NK-92 (cell line): Measurements from ENCODE around the gene NDUFA1.
"Not testable (repeated sequence)": the region's sequence is repeated elsewhere in the genome, so short reads cannot be mapped to it uniquely, and the experiment has no call there.

Experiments used
- DNase-seq: peaks from one replicate; lab custom pipeline; 2025; ENCODE audit not compliant: unreplicated experiment; lab: John Stamatoyannopoulos, UW

Gene NDUFA1

DNA sequence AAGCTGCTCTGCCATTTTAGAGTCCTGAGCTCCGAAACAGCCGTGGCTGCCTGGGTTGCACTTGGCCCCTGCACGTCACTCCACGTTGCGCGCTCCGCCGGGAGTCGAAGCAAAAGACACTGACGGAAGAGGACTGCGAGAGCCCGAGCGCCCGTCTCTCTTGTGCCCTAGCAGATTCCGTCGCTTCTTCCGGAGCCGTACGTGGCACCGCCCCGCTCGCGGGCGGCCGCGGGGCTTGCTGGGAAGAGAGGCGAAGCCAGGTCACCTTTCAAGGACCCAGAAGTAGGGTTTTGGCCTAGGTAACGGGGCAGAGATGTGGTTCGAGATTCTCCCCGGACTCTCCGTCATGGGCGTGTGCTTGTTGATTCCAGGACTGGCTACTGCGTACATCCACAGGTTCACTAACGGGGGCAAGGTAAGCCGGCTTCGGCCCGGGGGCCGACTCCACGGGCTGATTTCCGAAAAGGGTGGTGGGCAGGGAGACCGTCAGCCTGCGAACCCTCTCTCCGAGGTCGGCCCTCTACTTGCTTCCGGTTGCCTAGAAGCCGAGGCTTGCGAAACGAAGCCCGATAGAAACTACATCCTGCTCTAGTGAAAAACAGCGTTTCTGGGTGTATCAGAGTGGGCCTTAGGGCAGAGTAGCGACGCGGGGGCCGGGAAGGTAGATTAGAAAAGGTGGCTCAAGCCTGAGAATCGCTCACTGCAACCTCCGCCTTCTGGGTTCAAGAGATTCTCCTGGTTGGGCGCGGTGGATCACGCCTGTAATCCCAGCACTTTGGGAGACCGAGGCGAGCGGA is at the start of gene NDUFA1, which contains the start of gene RNF113A:
NDUFA1 (plus strand) TSS at position 234 of the 797 bp plus-strand sequence; CDS start at position 314, 80 bp downstream.
RNF113A (minus strand) TSS at position 135 of the 797 bp plus-strand sequence; CDS start at position 15, 120 bp downstream.
- DNase-seq: peak; percentile 4

DNA sequence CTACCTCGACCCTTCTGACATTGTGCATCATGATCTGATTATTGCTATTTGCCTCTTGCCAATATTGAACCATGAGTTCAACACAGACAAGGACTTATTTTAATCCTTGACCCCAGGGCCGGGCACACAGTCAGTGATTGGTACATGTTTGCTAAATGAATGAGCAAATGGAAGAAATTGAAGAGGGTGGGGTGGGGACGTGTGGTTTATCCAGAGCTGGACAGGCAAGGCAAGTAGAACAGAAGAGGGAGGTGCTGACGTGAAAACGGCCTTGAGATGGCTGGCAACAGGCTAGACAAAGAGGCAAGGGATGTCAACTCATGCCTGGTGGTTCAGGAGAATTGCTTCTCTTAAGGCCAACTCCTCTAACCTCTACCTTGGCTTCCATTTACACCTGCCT is 47.4 kb upstream of the NDUFA1 start:
- not testable (repeated sequence) for DNase-seq

DNA sequence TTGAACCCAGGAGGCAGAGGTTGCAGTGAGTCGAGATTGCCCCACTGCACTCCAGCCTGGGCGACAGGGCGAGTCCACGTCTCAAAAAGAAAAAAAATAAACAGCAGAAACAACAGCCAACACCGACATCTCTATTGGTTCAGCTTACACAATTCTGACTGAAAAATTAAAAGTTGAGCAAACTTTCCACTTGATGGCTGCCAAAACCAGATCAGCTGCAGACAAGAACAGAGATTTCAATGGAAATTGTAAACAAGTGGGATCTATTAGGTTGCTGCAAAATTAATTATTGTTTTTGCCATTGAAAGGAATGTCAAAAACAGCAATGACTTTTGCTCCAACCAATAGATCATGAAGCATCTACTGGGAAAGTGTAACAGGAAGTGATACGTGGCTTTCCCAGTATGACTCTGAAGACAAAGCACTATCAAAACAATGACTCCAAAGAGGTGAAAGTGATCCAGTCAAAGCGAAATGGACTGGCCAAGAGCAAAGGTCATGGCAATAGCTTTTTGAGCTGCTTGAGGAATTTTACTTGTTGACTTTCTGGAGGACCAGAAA is 45.2 kb upstream of the NDUFA1 start:
- DNase-seq: no peak

DNA sequence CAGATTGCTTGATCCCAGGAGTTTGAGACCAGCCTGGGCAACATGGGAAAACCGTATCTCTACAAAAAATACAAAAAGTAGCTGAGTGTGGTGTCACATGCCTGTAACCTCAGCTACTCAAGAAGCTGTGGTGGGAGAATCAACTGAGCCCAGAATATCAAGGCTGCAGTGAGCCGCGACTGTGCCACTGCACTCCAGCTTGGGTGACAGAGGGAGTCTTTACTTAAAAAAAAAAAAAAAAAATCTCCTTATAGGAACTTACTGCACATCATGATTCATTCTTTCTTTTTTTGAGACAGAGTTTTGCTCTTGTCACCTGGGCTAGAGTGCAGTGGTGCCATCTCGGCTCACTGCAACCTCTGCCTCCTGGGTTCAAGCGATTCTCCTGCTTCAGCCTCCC is 43.2 kb upstream of the NDUFA1 start:
- no peak for DNase-seq

DNA sequence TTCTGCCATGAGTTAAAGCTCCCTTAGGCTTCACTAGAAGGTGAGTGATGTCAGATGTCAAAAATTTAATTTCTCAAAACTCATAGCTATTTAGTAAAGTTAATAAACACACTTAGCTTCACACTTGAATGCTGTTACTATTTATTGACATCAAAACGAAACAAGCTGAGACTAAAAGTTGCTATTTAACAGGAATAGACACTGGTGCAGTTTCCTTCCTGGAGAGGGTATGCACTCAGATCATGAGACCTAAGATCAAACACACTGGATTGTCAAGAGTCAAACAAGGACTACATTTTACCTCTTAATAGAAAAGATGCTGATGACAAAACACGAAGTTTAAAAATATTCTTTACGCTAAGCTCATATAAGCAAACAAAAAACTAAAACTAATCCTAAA is 37.7 kb upstream of the NDUFA1 start:
- no peak for DNase-seq

DNA sequence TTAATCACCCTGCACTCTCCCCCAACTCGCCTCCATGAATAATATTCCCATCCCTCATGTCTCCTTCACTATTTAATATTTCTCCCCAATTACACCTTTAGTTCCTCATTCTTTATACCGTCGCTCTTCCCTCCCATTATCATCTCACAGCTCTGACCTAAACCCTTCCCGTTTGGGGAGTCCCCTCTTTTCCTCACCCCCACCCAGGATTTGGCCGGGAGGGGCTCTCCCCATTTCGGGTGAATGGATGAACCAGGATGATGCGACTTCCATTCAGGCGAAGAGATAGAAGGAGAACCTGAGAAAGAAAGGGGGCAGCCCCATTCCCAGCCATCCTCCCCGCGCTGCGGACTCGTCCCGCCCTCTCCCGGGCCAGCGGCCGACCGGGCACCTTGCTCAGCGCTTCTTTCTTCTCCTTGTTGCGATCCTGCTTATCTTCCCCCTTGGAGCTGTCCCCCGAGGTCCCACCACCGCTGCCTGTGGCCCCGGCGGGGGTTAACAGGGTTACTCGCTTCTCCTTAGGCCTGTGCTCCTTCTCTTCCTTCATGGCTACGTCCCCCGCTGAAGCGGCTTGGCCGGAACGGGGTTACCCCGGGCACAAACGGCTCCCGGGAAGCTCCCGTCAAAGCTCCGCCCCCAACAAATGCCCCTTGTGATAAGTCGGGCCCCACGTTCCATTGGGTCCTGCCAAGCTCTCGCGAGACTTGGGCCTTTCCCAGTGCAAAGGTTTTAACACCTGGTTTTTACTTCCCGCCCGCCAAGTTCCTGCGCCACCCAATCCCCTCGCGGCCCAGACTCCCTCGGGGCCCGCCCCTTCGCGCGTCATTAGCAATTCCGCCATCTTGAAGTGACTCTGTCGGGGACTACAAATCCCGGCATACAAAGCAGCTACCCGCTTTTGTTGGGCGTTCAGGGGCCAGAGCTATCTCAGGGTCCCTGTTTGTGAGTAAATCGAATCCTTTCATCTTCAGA is 19.0 kb upstream of the NDUFA1 start, which contains the start of gene UPF3B:
UPF3B (minus strand) TSS at position 582 of the 972 bp plus-strand sequence; CDS start at position 547, 35 bp downstream.
- DNase-seq: peak; percentile 71

DNA sequence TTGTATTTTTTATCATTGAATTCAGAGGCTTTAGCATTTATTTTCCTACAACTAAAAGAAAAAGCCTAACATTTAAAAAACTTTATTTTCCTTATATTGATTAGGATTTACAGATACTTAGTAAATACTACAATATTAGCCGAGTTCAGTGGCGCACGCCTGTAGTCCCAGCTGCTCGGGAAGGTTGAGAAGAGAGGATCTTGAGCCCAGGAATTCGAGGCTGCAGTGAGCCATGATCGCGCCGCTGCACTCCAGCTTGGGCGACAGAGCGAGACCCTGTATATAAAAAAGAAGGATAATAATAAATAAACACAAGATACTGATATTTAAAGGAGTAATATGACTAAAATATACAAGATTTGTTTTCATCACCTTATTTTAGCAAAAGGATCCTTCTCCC is 18.2 kb upstream of the NDUFA1 start:
- no peak for DNase-seq

DNA sequence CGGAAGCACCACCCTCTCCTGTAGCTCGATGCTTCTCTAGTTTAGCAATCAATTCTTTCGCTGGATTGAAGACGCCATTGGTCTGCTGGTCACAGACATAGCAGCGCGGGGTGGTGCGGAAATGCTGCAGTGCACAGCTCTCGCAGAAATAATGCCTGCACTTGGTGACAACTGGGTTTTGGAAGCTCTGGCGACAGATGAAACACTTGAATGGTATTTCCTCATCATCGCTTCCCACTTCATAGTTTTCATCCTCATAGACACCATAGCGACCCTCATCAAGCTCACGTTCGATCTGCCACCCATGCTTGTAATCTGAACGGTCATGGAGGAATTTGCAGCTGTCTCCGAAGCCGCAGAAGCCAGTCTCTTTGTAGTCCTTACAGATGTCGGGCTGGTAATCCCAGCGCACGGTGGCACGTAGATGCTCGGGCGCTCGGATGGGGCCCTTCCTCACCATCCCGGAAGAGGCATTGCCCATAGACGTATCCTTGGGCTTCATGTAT is 953 bp upstream of the NDUFA1 start:
- no peak for DNase-seq

DNA sequence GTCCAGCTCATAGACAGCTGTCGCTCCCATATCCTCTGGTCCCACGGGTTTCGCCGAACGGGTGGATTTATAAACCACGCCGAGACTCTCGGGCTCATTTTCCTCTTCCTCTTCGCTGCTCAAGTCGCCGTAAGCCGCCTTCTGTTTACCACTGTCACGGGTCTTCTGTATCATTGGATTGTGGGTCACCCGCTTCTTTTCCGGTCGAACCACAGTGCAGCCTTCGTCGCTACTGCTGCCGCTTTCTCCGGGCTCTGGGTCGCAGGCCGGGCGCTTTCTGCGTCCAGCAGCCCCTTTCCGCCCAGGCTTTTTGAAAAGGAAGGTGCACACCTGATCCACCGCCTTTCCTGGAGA is 410 bp upstream of the NDUFA1 start:
- DNase-seq: no peak

DNA sequence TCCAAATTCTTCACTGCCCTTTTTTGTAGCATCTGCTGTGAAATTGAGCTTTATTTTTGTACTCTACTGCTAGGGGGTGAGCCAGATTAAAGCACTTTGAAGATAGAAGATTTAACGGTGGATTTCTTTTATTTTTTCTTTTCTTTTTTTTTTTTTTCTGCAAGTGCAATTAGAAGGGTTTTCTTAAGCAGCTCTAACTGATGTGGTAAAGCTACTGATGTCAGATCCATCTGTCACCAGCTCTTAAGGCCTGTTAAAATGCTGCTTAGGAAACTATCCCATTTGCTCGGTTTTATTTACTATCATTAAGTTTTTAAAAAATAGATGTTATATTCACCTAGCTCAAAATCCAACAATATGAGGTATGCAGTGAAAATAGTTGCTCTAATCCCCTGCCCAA is 7.1 kb downstream of the NDUFA1 start:
- no peak for DNase-seq

DNA sequence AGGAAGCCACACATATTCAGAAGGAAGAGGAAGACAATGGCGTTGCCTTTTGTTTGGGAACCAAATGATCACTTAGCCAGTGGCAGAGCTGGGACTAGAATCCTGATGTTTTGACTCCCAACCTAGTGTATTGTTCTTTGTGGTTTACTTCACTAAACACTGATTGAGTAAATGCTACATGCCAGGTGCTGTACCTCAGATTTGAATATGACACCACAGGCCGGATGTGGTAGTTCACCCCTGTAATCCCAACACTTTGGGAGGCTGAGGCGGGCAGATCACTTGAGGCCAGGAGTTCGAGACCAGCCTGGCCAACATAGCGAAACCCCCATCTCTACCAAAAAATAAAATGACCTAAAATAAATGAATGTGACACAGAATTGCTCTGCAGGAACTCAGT is 8.4 kb downstream of the NDUFA1 start:
- DNase-seq: no peak

DNA sequence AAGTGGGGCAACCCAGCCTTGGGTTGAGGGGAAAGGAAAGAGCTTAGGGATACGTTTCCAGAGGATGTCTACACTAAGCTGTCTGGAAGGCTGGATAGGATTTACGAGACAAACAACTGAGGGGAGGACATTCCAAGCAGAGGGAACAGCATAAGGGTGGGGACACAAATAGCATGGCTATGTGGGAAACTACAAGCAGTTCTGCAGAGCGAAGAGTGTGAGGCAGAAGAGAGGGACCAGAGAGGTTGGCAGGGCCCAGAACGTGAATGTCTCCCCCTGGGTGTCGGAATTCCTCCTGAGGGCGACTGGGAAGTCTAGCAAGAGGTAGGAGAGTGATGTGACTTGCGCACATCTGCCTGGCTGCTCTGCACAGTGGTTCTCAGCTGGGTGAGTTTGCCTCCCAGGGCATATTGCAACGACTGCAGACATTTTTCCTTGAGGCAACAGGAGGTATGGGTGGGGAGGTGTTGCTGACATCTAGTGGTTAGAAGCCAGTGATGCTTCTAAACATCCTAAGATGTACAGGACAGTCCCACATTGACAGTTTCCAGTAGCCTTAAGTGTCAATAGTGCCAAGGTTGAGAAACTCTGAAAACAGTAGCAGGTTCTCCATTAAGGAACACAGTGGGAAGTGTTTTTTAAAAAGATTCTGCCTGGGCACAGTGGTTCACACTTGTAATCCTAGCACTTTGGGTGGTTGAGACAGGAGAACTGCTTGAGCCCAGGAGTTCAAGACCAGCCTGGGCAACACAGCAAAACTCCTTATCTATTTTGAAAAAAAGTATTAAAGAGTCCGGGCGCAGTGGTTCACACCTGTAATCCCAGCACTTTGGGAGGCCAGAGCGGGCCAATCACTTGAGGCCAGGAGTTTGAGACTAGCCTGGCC is 9.2 kb downstream of the NDUFA1 start:
- no peak for DNase-seq

DNA sequence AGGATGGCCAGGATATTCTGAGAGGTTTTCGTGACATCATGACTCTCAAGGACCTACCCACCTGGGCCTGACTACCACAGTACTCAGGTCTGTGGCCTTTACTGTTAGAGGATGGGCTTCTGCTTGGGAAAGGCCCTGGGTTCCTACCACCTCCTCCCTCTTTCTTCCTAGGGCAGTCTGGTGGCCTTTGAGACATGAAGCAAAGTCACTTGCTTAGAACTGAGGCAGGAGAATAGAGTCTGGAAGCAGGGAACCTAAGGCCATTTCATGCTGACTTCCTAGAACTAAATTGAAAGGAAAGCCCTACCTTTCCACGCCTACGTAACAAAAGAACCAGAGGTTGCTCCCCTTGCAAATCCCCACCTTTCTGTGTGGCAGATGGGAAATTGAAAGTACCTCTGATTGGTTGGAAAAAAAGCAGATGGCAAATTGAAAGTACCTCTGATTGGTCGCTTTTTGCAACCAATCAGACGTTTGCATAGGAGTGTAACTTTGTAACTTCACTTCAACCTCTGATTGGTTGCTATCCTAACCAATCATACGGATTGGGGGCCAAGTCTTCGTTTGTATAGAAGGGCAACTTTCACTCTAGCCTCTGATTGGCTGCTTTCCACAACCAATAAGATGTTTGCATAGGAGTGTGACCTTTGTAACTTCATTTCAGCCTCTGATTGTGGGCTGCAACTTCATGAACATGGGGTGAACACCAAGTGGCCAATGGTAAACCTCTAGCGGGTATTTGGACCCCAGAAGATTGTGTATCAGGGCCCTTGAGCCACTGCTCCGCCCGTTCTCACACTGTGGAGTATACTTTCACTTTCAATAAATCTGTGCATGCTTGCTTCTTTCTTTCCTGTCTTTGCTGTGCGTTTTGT is 14.2 kb downstream of the NDUFA1 start:
- no peak for DNase-seq

DNA sequence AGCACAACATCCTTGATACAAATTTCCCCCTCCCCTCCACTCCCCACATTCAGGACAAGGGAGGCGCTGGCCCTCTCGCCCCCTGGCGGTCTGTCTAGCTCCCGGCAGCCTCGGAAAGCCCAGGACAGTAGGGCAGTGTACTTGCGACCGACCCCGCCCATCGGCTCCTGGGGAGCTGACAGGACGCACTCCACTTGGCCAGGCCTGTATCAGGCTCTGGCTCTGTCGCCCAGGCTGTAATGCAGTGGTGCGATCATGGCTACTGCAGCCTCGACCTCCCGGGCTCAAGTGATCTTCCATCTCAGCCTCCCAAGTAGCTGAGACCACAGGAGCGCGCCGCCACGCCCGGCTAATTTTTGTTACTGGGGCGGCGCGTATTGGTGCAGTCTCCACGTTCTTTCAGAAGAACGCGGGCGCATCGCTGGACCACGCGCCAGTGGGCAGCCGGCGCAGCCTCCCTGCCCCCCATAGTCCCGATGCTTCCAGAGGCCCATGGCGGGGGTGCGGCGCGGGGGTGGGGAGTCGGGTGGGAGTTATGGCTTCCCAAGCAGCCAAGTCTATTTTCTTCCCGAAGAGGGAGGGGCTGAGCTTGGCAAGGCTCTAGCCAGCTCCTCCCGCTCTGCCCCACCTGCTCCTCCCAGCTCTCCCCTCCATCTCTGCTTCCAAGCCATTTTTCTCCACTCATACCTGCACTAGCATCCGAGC is 16.2 kb downstream of the NDUFA1 start:
- no peak for DNase-seq

DNA sequence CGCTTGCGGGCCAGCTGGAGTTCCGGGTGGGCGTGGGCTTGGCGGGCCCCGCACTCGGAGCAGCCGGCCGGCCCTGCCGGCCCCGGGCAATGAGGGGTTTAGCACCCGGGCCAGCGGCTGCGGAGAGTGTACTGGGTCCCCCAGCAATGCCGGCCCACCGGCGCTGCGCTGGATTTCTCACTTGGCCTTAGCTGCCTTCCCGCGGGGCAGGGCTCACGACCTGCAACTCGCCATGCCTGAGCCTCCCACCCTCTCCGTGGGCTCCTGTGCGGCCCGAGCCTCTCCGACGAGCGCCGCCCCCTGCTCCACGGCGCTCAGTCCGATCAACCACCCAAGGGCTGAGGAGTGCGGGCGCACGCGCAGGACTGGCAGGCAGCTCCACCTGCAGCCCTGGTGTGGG is 19.0 kb downstream of the NDUFA1 start:
- DNase-seq: not testable (repeated sequence)

DNA sequence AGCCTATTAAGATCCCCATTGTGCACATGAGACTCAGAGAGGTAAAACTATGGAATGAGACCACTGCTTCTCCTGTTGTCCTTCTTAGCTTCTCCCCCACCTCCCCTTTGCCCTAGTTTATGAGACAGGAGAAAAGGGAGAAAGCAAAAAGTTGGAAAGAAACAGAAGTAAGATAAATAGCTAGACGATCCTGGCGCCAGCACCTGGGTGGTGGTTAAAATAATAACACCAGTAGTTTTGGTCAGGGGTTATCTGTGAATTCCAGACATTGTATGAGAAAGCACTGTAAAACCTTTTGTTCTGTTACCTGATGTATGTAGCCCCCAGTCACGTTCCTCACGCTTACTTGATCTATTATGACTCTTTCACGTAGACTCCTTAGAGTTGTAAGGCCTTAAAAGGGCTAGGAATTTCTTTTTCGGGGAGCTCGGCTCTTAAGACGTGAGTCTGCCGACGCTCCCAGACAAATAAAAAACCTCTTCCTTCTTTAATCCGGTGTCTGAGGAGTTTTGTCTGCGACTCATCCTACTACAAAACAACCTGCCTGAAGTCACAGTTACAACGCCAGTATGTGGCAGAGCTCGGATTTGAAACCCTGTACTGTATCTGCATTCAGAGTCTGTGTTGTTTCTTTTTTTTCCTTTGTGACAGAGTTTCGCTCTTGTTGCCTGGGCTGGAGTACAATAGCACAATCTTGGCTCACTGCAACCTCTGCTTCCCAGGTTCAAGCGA is 20.5 kb downstream of the NDUFA1 start:
- not testable (repeated sequence) for DNase-seq

DNA sequence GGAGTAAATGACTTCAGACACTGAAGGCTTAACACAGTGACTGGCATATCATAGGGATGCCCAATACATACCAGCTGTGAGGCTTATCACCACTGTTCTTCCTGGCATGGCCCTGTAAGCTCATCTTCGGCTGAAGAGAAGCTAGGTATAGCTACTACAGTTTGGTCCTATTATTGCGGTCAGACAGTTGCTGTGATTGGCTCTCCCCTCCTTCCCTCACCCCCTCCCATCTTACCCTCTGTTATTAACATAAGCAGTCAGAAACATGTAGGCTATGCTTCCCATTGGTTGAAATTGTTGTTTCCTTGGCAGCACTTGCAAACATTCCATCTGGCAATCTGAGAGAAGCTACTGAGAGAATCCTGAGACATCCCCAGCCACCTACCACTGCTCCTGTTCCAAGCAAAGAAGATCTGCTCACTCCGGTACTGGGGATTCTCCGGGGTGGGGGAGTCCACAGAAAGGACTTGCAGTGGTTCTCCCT is 24.3 kb downstream of the NDUFA1 start, which contains the start of gene AKAP14:
AKAP14 (plus strand) TSS at position 51 of the 484 bp plus-strand sequence. CDS start 7,331 bp downstream, outside the sequence.
- no peak for DNase-seq

DNA sequence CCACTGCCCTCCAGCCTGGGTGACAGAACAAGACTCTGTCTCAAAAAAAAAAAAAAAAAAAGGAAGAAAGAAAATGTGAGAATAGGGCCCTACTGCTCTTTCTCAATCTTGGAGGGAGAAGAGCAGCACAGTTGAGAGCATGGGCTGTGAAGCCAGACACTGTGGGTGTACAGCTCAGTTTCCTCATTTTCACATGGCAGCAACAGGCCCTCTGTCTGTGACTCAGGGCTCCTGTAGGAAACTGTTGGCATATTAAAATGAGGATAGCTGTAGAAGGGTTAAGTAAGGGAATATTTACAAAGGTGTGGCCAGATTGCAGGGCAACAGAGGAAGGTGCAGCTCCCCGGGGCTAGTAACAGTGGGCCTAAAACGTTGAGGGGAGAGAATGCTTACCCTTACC is 27.5 kb downstream of the NDUFA1 start:
- DNase-seq: no peak
